Measurements from ENCODE around the gene OSER1. TPM values are rescaled to one million over a fixed set of nuclear protein-coding genes. Genes with fewer than 3 reads are reported as not detected.

The OSER1 gene
- total and polyA plus RNA-seq, 12 donors, result 16.4 to 37.3 (median 31.0) TPM

DNA sequence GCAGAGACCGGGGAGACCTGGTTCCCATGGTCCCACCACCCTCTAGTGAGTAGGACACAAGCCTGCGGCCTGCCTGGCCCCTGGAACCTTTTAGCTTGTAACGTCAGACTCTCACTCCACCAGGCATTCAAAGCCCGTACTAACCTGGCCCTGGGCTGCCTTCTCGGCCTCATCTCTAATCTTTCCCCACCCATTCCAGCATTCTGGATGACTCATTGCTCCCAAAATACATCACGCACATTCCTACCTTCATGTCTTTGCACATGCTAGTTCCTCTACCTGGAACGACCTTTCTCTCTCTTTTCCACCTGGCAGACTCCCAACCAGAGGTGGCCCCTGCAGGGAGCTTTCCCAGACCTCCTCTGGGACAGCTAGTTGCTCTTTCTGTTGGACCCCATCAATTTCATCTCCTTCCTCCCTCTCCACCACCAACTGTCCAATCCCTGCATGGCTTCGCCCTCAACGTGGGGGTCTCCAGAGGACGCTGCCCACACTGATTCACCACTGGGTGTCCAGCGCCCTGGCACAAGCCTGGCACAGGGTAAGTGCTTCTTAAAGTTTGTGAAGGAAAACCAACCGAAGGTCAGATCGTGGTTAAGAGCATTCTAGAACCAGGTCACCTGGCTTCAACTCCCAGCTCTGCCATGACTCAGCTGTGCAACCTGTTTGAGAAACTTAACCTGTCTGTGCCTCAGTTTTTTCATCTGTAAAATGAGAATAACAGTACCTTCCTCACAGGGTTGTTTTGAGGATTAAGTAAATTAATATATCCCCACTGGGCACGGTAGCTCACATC lies 58.8 kb downstream of the OSER1 start:
- Histone ChIP-seq H3K27ac (peak overlapping the region; percentile 34 to 91 (median 82)), H3K27me3 (peaks cover 0 to 3% (median 0%) of the 10 kb centered on the region in 7 donors), H3K4me3 (no peak overlapping the region), H3K9me3 (no peaks in the 10 kb centered on the region), H3K4me1 (peaks cover 3 to 72% (median 27%) of the 10 kb centered on the region in 9 donors), H3K36me3 (peaks cover 0 to 7% (median 0%) of the 10 kb centered on the region in 9 donors)
- intact Hi-C loops (cut with DNase I), result loop anchor here in 3 of 10 donors (5.0 kb wide), 1 partner anchor 35 kb away; the partner anchor contains the start of gene JPH2 (in 3 of the 3)
- 49 to 70% methylated on average over 14 of the region's 14 CpGs for WGBS, 2 donors
- TF ChIP-seq, protein P1, sequence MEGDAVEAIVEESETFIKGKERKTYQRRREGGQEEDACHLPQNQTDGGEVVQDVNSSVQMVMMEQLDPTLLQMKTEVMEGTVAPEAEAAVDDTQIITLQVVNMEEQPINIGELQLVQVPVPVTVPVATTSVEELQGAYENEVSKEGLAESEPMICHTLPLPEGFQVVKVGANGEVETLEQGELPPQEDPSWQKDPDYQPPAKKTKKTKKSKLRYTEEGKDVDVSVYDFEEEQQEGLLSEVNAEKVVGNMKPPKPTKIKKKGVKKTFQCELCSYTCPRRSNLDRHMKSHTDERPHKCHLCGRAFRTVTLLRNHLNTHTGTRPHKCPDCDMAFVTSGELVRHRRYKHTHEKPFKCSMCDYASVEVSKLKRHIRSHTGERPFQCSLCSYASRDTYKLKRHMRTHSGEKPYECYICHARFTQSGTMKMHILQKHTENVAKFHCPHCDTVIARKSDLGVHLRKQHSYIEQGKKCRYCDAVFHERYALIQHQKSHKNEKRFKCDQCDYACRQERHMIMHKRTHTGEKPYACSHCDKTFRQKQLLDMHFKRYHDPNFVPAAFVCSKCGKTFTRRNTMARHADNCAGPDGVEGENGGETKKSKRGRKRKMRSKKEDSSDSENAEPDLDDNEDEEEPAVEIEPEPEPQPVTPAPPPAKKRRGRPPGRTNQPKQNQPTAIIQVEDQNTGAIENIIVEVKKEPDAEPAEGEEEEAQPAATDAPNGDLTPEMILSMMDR (IDR thresholded peaks at IDR 0.05), result no peak
- DNase-seq, result peak in 1 of 2 donors; percentile 72
- ATAC-seq, result peak; percentile 74 to 94 (median 86)

DNA sequence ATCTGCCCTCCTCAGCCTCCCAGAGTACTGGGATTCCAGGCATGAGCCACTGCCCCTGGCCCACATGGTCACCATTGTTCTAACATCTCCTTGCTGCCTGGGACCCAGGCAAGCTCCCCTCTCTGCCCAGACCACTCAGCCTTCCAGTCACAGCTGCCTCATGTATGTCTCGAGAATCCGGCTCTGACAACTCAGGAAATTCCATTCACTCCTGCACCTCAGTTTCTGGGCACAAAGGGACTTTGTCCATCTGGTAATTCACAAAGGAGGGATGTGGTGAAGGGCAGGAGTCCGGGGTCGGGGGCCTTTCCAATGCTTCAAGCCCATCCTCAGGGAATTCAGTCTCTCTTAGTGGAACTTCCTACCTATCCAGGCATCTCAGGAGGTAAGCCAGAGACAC lies 64.3 kb downstream of the OSER1 start:
- Histone ChIP-seq H3K9me3 (no peaks in the 10 kb centered on the region), H3K36me3 (peaks cover 0 to 4% (median 0%) of the 10 kb centered on the region in 9 donors), H3K4me1 (peaks cover 0 to 87% (median 36%) of the 10 kb centered on the region in 9 donors), H3K4me3 (no peak overlapping the region), H3K27me3 (no peaks in the 10 kb centered on the region), H3K27ac (peak overlapping the region in 7 of 10 donors; percentile 68 to 91 (median 90))
- intact Hi-C loops (cut with DNase I), result no loop called here
- TF ChIP-seq, protein P1 (IDR thresholded peaks at IDR 0.05), result no peak
- 48 to 50% methylated on average over 4 of the region's 4 CpGs for WGBS, 2 donors
- ATAC-seq, result no peak
- DNase-seq, result no peak

Other genes starting within 250 kb of the OSER1 start
- gene JPH2, start 23.6 kb downstream of the OSER1 start, total RNA-seq, result 100 to 1,000 TPM in 9 of 10 donors, 10 to 100 TPM in 1; 97.2 to 215 (median 152) TPM
- 10 to 100 TPM; 61.9 to 94.7 TPM for gene JPH2, start 23.6 kb downstream of the OSER1 start, polyA plus RNA-seq
- gene GDAP1L1, start 36.5 kb upstream of the OSER1 start, total RNA-seq, result under 1 TPM in 8 of 10 donors, not detected in 2; 0.09 to 0.71 (median 0.31) TPM
- gene GDAP1L1, start 36.5 kb upstream of the OSER1 start, polyA plus RNA-seq, result under 1 TPM; 0.35 to 0.66 TPM
- 100 to 1,000 TPM in 8 of 10 donors, 10 to 100 TPM in 2; 94.4 to 182 (median 140) TPM for gene FITM2, start 100.4 kb upstream of the OSER1 start, total RNA-seq
- gene FITM2, start 100.4 kb upstream of the OSER1 start, polyA plus RNA-seq, result 10 to 100 TPM; 25.2 to 28.0 TPM
- gene R3HDML, start 126.3 kb upstream of the OSER1 start, total RNA-seq, result not detected
- gene R3HDML, start 126.3 kb upstream of the OSER1 start, polyA plus RNA-seq, result not detected
- gene HNF4A, start 144.9 kb upstream of the OSER1 start, total RNA-seq, result not detected
- under 1 TPM in 1 of 2 donors, not detected in 1; under 0.01 TPM for gene HNF4A, start 144.9 kb upstream of the OSER1 start, polyA plus RNA-seq